HuH-7.5 (cell line): ENCODE measurements around the gene ZNF532.
"Not testable (repeated sequence)": the region's sequence is repeated elsewhere in the genome, so short reads cannot be mapped to it uniquely, and the experiment has no call there.

ENCODE experiments used
- DNase-seq: peaks from one replicate; pipeline ENCODE4 v3.0.0; 2011; ENCODE audit warnings: low spot score

ZNF532 gene

GRCh38 chr18:58850786-58851469 is 13.7 kb upstream of the ZNF532 start:
- DNase-seq: no peak

GRCh38 chr18:58851856-58852255 is 12.8 kb upstream of the ZNF532 start:
- DNase-seq: no peak

GRCh38 chr18:58852629-58853028 is 12.0 kb upstream of the ZNF532 start:
- no peak for DNase-seq

- no peak for DNase-seq
These were observed 11.1 kb upstream of the ZNF532 start for GRCh38 chr18:58853561-58853960.

- DNase-seq: not testable (repeated sequence)
These were observed 9.2 kb upstream of the ZNF532 start for GRCh38 chr18:58855521-58855920.

GRCh38 chr18:58856881-58857280 is 7.8 kb upstream of the ZNF532 start:
- DNase-seq: no peak

GRCh38 chr18:58858591-58859468 is 5.8 kb upstream of the ZNF532 start:
- no peak for DNase-seq

- DNase-seq: no peak
These were observed 4.8 kb upstream of the ZNF532 start for GRCh38 chr18:58859907-58860306.

GRCh38 chr18:58860747-58861231 is 3.9 kb upstream of the ZNF532 start:
- DNase-seq: no peak

- no peak for DNase-seq
These were observed 3.3 kb upstream of the ZNF532 start for GRCh38 chr18:58861353-58861752.

- DNase-seq: no peak
These were observed 2.8 kb upstream of the ZNF532 start for GRCh38 chr18:58861861-58862301.

GRCh38 chr18:58862356-58862755 is 2.3 kb upstream of the ZNF532 start:
- DNase-seq: peak; percentile 19

GRCh38 chr18:58862851-58863538 is 1.7 kb upstream of the ZNF532 start:
- DNase-seq: peak; percentile 58

- peak; percentile 65 for DNase-seq
These were observed 1.0 kb upstream of the ZNF532 start for GRCh38 chr18:58863539-58864145.

GRCh38 chr18:58865033-58865590 is 435 bp downstream of the ZNF532 start:
- no peak for DNase-seq

- no peak for DNase-seq
These were observed 1.0 kb downstream of the ZNF532 start for GRCh38 chr18:58865701-58866065.

- DNase-seq: no peak
These were observed 1.5 kb downstream of the ZNF532 start for GRCh38 chr18:58866066-58866772.

- DNase-seq: no peak
These were observed 2.1 kb downstream of the ZNF532 start for GRCh38 chr18:58866773-58867150.

- DNase-seq: no peak
These were observed 2.7 kb downstream of the ZNF532 start for GRCh38 chr18:58867281-58867961.

GRCh38 chr18:58868440-58868839 is 3.8 kb downstream of the ZNF532 start:
- DNase-seq: no peak

- no peak for DNase-seq
These were observed 5.5 kb downstream of the ZNF532 start for GRCh38 chr18:58870130-58870529.
